HEK293 (cell line): ENCODE data around the gene SDCBP2.

Experiments
- TF ChIP-seq, protein P1 (sequence below): fragments of 450-650 bp; IDR thresholded peaks from 2 replicates; pipeline ENCODE4 v1.5.1; 2018; ENCODE audit warnings: missing biosample characterization, mild to moderate bottlenecking, missing genetic modification characterization
- TF ChIP-seq, protein P2 (sequence below): fragments of 450-650 bp; formaldehyde crosslinking; IDR thresholded peaks from 2 replicates; pipeline ENCODE4 v1.5.1; 2016; ENCODE audit warnings: missing biosample characterization, missing genetic modification characterization

DNA sequence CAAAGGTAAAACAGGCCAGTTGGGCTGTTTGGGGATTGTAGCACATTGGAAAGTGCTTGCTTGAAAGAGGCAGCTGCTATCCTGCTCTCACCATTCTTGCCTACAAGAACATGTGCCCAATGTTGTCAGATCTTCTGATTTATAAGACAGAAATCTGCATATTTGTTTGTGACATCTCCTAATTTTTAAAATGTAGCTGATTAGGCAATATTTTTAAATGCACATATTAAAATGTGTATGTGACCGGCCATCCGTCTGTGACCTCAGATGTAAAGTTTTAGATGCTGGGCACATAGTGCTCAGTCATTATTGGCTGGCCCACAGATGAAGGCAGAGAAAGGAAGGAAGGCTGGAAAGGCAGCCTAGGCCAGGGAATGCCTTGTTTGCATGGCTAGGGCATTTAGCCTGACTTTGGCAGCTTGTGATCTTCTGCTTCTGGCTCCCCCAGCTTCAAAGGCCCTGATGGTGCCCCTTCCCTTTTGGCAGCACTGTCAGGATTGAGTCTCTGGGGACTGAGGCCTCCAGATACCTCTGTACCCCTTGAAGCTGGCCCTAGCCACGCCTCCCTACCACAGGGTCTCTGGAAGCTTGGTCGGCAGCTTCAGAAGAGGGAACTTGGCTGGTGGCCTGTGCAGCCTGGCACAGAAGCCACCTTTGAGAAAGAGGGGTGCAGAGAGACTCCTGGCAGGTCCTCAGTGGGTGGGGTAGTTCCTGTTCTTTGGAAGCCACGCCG, 56.4 kb downstream of the SDCBP2 start:
- TF ChIP-seq, protein P1, sequence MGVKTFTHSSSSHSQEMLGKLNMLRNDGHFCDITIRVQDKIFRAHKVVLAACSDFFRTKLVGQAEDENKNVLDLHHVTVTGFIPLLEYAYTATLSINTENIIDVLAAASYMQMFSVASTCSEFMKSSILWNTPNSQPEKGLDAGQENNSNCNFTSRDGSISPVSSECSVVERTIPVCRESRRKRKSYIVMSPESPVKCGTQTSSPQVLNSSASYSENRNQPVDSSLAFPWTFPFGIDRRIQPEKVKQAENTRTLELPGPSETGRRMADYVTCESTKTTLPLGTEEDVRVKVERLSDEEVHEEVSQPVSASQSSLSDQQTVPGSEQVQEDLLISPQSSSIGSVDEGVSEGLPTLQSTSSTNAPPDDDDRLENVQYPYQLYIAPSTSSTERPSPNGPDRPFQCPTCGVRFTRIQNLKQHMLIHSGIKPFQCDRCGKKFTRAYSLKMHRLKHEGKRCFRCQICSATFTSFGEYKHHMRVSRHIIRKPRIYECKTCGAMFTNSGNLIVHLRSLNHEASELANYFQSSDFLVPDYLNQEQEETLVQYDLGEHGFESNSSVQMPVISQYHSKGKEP = no peak
- TF ChIP-seq, protein P2, sequence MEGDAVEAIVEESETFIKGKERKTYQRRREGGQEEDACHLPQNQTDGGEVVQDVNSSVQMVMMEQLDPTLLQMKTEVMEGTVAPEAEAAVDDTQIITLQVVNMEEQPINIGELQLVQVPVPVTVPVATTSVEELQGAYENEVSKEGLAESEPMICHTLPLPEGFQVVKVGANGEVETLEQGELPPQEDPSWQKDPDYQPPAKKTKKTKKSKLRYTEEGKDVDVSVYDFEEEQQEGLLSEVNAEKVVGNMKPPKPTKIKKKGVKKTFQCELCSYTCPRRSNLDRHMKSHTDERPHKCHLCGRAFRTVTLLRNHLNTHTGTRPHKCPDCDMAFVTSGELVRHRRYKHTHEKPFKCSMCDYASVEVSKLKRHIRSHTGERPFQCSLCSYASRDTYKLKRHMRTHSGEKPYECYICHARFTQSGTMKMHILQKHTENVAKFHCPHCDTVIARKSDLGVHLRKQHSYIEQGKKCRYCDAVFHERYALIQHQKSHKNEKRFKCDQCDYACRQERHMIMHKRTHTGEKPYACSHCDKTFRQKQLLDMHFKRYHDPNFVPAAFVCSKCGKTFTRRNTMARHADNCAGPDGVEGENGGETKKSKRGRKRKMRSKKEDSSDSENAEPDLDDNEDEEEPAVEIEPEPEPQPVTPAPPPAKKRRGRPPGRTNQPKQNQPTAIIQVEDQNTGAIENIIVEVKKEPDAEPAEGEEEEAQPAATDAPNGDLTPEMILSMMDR = no peak
